GM12875 (cell line): Measurements from ENCODE around the gene PGC.
"Not testable (repeated sequence)": the region's sequence is repeated elsewhere in the genome, so short reads cannot be mapped to it uniquely, and the experiment has no call there.

Experiments
- H3K4me3 ChIP-seq: one replicate; pipeline ENCODE4 v1.5.1; 2011; ENCODE audit warnings: low read depth, low read length, control low read depth
- CTCF ChIP-seq: IDR thresholded peaks from 2 replicates; pipeline ENCODE4 v1.5.1; 2011; ENCODE audit warnings: low read depth, mild to moderate bottlenecking, control low read depth, inconsistent platforms, low read length, moderate library complexity, borderline replicate concordance; ENCODE audit not compliant: insufficient read depth

The PGC gene

GRCh38 chr6:41774841-41775240, 27.6 kb upstream of the PGC start:
- TF ChIP-seq CTCF, result no peak
- no peak overlapping the region for H3K4me3 ChIP-seq

- H3K4me3 ChIP-seq, result no peak overlapping the region
- TF ChIP-seq CTCF, result no peak
Measured at GRCh38 chr6:41771058-41771983, 24.1 kb upstream of the PGC start.

GRCh38 chr6:41770381-41771057, 23.3 kb upstream of the PGC start:
- no peak overlapping the region for H3K4me3 ChIP-seq
- TF ChIP-seq CTCF, result no peak

GRCh38 chr6:41769376-41769775, 22.2 kb upstream of the PGC start:
- no peak for TF ChIP-seq CTCF
- no peak overlapping the region for H3K4me3 ChIP-seq

- no peak overlapping the region for H3K4me3 ChIP-seq
- TF ChIP-seq CTCF, result no peak
Measured at GRCh38 chr6:41768545-41769308, 21.5 kb upstream of the PGC start.

GRCh38 chr6:41767112-41767833, 20.1 kb upstream of the PGC start:
- no peak overlapping the region for H3K4me3 ChIP-seq
- TF ChIP-seq CTCF, result no peak

GRCh38 chr6:41766043-41766664, 19.0 kb upstream of the PGC start:
- H3K4me3 ChIP-seq, result not testable (repeated sequence)
